Femur (tissue), 1 donor: ENCODE measurements around the gene LPCAT1.

Source experiments
- DNase-seq: peaks from one replicate; pipeline ENCODE4 v3.0.0-alpha.2; 2017

Gene LPCAT1

DNA sequence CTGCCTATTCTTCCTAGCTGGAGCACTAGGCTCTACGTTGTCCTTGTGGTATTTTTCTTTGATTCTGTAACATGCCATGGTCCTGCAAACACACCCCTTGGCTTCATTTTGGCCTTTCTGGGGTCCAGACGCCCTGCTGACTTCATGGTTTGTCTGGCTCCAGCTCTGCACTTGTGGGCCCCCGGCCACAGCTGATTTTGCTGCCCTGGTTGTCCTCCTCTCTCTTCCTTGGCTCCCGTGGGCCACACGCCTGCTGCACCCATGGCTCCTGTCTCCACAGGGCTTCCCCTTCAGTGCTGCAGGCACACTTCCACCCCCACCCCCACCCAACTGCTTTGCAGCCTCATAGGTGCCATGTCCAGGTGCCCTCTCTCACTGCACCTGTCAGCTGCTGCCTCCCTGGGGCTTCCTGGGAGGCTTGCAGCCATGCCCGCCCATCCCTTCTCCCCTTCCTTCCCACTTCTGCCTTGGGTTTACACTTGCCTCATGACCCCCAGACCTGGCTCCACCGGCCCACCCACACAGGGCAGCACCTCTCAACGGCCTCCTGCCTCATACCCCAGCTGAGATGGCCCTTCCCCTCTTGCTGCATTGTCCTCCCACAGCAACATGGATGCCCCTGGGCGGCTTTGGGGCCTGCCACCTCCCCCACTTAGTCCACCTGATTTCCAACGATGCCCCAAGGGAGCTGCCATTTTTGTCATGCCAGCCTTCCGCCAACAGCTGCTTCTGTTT, 104.1 kb downstream of the LPCAT1 start:
- no peak for DNase-seq

DNA sequence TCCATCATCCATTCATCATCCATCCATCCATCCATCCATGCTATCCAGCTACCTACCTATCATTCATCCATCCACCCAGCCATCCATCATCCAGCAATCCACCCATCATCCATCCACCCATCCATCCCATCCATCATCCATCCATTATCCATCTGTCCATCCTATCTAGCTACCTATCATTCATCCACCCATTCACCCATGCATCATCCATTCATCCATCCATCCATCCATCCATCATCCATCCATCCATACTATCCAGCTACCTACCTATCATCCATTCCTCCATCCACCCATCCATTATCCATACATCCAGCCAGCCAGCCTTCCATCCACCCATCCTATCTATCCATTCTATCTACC, 104.9 kb downstream of the LPCAT1 start:
- no peak for DNase-seq

DNA sequence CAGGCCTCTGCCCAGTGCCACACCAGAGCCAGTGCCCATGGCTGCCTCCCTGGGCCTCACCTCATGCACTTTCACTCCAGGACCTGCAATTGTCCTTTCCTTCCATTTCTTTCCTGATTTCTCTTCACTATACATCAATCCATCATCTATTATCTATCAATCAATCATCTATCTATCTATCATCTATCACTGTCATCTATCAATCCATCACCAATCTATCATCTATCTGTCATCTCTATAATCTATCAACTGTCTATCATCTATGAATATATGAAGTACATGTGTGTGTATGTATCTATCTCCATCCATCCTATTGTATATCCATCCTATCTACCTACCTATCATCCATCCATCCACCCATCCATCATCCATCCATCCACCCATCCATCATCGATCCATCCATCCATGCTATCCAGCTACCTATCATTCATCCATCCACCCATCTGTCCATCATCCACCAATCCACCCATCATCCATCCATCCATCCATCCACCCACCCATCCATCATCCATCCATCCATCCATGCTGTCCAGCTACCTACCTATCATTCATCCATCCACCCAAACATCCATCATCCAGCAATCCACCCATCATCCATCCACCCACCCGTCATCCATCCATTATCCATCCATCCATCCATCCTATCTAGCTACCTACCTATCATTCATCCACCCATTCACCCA, 105.4 kb downstream of the LPCAT1 start:
- DNase-seq, result no peak

DNA sequence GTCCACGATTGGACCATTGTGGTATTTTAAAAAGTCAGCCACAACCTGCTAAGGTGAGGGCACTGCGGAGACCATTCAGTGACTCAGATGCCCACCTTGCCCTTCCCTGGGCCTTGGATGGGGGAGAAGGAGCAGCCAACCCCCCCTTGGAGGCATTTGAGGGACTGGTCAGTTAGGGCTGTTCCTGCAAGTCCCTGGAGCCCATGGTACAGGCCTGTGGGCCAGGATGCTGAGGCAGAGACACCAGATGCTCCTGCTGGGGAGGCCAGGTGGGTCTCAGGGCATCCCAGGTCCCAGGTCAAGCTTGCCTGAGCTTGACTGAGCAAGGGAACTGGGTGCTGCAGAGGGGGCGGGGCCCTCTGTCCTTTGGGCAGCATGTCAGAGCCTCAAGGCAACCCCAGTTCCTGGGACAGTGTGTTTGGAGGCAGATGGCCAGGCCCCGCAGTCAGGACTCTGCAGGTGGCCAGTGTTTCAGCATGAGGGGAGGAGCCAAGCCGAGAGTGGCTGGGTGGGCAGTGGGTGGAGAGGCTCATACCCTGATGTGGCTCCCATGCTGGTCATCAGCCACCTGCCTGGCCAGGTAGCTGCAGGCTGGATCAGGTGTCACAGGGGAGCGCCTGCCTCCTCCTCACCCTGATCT, 106.1 kb downstream of the LPCAT1 start:
- DNase-seq, result no peak

DNA sequence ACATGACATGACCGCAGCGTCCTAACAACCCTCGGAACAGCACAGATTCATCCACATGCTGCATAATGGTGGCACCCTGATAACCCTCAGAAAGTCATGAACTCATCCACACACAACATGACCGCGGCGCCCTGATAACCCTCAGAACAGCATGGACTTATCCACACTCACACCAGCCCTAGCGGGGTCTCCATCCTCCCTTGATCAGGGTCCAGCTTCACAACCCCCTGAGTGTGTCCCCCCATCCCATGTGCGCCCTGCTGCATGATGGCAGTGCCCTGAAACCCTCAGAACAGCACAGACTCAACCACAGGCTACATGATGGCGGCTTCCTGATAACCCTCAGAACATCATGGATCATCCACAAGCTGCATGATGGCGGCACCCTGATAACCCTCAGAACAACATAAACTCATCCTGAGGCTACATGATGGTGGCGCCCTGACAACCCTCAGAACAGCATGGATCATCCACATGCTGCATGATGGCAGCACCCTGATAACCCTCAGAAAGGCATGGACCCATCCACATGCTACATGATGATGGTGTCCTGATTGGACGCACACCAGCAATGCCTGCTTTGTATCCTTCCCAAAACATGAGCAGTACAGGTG, 106.8 kb downstream of the LPCAT1 start:
- DNase-seq, result no peak

DNA sequence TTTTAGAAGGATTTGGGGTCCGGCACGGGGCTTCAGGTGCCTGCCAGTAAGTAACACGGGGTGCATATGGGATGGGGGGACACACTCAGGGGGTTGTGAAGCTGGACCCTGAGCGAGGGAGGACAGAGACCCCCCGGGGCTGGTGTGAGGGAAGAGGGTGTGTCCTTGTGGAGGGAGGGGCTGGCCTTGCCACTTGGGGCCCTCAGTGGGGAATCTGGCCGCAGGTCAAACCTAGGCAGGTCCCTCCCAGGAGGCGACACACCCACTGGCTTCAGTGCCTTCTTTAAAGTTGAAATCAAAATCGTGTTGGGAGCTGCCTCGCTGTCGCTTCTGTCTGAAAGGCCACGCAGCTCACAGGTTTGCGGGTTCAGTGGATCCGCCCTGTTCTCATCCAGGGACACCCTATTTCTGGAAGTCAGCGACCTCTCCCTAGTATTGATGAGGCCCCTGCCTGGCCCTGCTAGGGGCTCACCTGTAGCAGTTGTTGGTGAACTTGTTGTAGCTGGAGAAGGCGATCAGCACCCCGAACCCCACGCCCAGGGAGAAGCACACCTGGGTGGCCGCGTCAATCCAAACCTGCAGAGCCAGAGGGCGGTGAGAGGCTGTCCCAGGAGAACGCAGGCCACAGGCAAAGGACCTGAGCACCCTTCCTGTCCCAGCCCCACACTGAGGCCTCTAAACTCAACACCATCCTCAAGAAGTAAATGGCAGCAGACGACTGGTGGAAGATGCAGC, 108.0 kb downstream of the LPCAT1 start:
- no peak for DNase-seq

DNA sequence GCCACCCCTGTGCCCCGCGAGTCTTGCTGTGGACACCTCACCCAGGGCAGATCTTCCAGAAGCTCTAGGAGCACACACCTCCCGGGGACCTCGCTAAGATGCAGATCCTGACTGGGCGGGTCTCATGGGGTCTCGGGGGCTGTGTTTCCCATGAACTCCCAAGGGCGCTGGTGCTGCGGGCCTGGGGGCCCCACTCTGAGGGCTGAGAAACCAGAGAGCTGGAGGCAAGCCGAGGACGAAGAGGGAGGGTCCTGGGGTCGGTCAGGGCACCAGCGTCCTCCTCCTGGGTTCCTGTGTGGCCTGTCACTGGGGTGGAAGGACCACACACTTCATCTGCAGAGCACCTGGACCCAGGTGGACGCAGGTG, 108.7 kb downstream of the LPCAT1 start:
- no peak for DNase-seq

DNA sequence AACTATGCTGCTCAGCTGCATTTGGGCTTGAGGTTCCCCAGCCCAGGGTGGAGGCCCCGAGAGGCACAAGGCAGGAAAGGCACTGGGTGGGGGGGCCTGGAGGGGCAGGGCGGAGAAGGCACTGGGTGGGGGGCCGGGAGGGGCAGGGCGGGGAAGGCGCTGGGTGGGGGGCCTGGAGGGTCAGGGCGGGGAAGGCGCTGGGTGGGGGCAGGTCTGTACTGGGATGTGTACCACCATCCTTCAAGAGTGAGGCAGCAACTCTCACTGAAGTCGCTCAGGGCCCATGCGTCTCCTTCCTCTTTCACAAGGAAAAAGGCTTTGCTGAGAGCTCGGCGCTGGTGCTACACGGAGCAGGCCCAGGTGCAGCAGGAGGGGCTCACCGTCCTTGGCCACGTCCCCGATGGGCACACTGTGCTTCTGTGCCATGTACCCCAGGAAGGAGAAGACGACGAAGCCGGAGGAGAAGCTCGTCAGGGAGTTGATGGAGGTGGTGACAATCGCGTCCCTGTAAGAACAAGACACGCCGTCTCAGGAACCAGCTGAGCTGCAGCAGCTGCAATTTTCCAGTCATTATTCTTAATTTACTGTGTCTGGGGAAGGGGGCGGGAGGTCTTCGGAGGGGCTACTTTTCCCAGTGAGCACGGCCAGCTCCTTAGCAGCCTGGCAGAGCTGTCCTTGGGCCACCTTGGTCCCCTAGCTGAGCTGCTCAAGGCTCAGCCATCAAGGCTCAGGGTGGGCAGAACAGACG, 109.3 kb downstream of the LPCAT1 start:
- no peak for DNase-seq

DNA sequence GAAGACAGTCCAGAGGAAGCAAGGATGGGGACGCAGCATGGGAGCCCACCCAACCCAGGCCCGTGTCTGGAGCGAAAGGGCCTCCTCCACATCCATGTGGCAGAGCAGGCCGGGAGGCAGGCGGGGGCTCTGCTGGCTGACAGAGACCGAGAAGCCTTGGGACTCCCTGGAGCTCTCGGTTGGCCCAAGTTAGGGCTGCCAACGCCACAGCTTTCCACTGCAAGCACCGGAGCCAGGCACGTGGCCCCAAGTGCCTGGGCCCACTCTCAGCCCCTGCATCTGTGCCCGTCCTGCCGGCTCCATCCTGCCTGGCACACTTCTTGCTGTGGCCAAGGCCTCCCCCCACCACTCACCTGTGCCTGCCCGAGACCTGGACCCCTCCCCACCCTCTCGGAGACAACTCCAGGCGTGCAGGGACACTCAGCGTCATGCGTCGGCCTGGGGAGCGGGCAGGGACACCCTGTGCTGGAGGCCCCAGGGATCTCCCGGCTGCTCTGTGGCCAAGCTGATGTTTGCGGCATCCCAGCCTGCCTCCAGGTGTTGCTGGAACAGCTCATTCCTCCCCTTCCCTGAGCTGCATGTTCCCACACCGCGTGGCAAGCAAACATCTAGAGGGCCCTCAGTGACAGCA, 110.0 kb downstream of the LPCAT1 start:
- no peak for DNase-seq

DNA sequence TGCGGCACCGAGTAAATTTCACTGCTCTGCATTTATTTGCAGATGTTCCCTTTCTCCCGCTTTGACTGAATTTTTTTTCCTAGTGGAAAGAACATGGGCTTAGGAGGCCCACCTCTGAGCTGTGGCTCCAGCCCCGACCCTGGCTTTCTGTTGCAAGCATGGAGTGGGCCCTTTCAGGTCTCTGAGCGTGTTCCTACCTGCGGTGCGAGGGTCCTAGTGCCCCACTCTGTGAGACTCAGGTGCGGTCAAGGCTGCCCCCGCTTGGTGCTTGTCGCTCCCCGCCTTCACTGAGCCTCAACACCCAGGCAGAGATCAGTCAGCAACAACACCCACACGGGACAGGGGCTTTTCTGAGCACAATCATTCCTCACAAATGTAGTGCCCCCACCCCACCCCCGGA, 110.5 kb downstream of the LPCAT1 start:
- DNase-seq, result no peak

DNA sequence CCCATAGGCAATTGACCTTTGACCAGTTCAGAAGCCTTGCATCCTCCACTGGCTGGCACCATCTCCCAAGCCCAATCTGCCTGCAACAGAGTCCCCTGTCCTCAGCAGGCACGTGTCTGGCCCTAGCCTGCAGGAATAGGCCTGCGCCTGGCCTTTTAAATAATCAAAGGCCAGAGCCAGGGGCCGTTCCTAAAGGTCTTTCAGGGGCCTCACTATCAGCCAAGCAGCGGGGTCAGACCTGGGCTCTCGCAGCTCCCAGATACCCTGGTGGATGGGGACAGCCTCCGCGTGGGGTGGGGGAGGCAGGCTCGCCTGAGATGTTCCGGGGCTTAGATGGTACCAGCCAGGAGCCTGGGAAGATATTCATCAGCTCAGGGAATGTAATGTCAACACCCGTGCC, 111.1 kb downstream of the LPCAT1 start:
- no peak for DNase-seq

DNA sequence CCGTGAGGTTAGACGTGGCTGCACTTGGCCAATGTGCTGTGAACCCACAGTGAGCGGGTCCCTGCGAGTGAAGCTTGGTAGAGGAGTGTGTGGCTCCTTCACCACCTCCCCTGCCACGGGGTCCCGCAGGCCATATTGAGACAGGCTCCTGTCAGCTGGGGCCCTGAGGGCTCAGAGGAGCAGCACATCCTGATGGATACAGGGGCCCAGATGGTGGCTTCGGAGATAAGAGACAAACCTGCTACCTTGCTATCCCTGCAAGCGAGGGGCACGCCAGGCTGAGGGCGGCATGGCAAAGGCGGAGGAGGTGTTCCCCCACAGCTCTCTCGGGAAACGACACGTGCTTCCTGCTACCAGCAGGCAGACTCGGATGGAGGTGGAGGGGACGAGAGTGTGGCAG, 111.6 kb downstream of the LPCAT1 start:
- no peak for DNase-seq
